Measurements from ENCODE around the gene CAPZB.

Gene CAPZB

GRCh38 chr1:19385869-19386591 is 99.3 kb downstream of the CAPZB start:
- DNase-seq (ENCODE audit: low read depth in 2 of 2) = no peak

GRCh38 chr1:19385221-19385620 is 100.1 kb downstream of the CAPZB start:
- no peak for DNase-seq (ENCODE audit: low read depth in 2 of 2)

GRCh38 chr1:19384772-19385187 is 100.6 kb downstream of the CAPZB start:
- no peak for DNase-seq (ENCODE audit: low read depth in 2 of 2)

GRCh38 chr1:19384113-19384512 is 101.2 kb downstream of the CAPZB start:
- DNase-seq (ENCODE audit: low read depth in 2 of 2) = no peak

DNA sequence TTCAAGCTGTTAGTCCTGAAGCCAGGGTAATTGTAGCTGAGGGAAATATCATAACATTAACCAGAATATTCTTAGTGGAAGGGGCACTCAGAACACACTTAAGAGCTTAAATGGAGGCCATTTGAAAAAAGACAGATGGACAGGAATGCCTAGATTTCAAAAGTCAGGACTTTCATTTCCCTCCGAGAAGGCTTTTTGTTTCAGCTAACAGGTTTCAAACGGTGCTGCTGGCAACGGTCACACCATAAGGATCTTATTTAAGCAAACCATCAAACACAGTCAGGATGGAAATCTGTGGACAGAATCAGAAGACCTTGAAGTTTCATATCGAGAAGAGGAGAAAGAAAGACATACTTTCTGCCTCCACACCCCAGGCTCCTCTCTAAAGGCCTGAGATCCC is 103.1 kb downstream of the CAPZB start:
- no peak for DNase-seq (ENCODE audit: low read depth in 2 of 2)

GRCh38 chr1:19381261-19381660 is 104.1 kb downstream of the CAPZB start:
- no peak for DNase-seq (ENCODE audit: low read depth in 2 of 2)

DNA sequence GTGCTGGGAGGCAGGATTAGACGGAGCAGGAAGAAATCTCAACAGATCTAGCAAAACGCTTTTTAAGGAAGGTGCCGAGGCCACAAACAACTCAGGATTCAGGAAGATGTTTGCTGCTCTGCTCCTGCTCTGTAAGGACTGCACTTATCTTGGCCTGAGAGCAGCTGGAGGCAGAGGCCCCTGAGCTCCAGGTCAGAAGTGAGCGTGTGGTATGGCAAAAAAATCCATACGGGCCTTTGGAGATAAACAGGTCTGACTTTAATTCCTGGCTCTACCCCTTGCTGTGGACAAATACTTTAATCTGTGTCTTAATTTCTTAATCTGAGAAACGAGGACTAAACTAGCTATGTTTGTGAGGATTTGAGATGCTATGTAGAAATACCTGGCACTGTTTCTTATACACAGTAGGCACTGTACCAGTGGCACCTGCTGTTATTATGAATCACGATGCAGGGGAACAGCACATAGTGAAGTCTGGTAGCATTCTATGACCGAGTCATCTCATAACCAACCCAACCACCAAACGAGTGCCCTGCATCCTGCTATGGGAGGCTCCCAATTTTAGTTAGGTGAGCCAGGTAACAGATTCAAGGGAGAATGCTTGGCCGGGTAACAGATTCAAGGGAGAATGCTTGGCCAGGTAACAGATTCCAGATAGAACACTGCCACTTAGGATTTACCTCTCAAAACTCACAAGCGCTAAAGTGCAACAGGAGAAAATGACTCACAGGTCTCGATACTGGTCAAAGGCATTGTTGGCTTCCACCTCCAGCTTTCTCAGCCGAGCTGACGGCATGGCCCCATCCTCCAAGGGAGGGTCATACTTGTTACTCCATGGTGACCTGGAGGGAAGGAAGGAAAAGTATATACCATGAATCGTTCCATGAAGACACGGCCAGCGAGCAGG is 107.3 kb downstream of the CAPZB start:
- peak in 1 of 2 donors; percentile 15 for DNase-seq (ENCODE audit: low read depth in 2 of 2)

GRCh38 chr1:19376428-19377372 is 108.6 kb downstream of the CAPZB start:
- DNase-seq (ENCODE audit: low read depth in 2 of 2) = no peak

DNA sequence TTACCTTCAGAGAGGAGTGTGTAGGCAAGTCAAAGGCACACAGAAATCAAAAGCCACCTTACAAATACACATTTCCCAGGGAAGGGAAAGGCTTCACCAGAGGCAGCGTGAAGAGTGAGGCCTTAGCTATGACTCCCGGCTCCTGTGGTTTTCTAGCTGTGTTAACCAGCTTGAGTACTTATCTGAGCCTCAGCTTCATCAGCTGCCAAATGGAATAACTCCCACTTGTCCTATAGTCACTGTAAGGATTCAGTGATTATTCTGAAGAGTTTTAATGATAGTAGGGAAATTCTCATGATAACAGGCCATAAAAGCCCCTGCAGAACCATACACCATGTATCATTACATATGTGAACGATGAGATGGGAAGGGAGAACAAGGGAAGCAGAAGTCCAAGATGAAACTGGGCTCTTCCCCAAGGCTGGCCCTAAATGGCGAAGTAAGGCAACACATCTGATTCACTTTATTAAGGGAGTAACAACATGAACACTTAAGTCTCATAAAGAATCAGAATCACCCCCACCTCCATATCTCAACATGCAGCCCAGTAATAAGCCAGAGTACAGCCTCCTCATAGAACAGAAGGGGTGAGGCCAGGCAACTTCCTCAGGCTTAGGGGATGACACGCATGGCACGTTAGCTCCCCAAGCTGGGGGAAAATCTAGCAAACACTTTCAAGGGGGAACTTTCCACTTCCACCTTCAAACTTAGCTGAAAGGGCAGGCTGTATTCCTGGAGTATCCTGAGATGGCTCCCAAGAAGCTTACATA is 109.5 kb downstream of the CAPZB start:
- no peak for DNase-seq (ENCODE audit: low read depth in 2 of 2)

DNA sequence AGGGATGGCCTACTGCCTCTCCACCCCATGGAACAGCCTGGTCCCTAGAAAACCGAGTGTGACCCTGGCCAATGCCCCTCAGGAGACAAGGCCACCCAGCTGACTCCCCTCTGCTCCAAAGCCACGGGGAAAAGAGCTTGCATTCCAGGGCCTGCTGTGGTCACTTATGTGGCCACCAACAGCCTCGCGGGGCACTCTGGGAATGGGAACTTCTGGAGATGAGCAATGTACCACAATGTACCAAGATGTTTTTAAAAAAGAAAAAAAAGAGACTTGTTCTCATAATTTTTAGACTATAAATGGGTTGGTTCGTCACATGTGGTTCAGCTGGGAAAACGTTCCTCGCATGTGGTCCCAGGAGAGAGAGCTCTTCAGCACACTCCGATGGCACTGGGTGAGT is 110.4 kb downstream of the CAPZB start:
- DNase-seq (ENCODE audit: low read depth in 2 of 2) = no peak

GRCh38 chr1:19374083-19374801 is 111.1 kb downstream of the CAPZB start:
- no peak for DNase-seq (ENCODE audit: low read depth in 2 of 2)

- DNase-seq (ENCODE audit: low read depth in 2 of 2) = no peak
Measured at GRCh38 chr1:19373211-19374082, 111.9 kb downstream of the CAPZB start.

DNA sequence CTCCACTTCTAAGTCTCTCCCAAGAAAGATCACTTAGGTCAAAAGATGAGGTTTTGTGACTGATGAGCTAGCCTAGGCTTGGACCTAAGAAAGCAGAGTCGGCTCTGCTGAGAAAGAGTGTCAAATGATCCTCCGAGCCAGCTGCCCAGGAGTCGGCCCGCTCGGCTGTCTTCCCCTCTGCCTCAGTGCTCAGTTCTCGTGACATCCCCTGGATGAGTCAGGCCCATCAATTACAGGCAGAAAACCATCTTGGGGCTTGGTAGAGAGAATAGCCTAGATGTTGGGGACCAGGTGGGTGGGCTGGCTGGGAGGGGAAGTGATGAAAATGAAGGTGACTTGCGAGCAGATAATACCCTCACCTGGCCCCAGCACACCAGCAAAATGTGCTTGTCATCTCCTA is 112.7 kb downstream of the CAPZB start:
- DNase-seq (ENCODE audit: low read depth in 2 of 2) = no peak

GRCh38 chr1:19372136-19372514 is 113.2 kb downstream of the CAPZB start:
- no peak for DNase-seq (ENCODE audit: low read depth in 2 of 2)

GRCh38 chr1:19371226-19372135 is 113.9 kb downstream of the CAPZB start:
- no peak for DNase-seq (ENCODE audit: low read depth in 2 of 2)

GRCh38 chr1:19370453-19371170 is 114.7 kb downstream of the CAPZB start:
- no peak for DNase-seq (ENCODE audit: low read depth in 2 of 2)

GRCh38 chr1:19369396-19370090 is 115.8 kb downstream of the CAPZB start:
- DNase-seq (ENCODE audit: low read depth in 2 of 2) = no peak

All from stimulated activated CD8-positive, alpha-beta memory T cell treated with anti-CD3 and anti-CD28 coated beads, Interleukin-2, amount 100 ng/mL, for 48 hours (primary cell).